Measurements from ENCODE around the gene LIMS2.

The LIMS2 gene

GRCh38 chr2:127619877-127620705 lies 55.2 kb downstream of the LIMS2 start:
- no peak for DNase-seq

DNA sequence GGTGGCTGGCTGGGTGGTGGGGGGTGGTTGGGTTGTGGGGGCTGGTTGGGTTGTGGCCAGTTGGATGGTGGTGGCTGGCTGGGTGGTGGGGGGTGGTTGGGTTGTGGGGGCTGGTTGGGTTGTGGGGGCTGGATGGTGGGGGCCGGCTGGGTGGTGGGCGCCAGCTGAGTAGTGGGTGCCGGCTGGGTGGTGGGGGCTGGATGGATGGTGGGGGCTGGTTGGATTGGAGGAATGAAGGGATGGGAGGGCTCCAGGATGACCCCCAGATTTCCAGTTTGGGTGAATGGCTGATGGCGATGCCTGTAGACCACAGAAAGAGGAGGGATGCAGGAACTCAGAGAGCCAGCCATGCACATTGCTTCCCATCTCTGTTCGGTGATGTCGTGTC lies 56.1 kb downstream of the LIMS2 start:
- no peak for DNase-seq

- no peak for DNase-seq
Measured at GRCh38 chr2:127618551-127619202, 56.7 kb downstream of the LIMS2 start.

DNA sequence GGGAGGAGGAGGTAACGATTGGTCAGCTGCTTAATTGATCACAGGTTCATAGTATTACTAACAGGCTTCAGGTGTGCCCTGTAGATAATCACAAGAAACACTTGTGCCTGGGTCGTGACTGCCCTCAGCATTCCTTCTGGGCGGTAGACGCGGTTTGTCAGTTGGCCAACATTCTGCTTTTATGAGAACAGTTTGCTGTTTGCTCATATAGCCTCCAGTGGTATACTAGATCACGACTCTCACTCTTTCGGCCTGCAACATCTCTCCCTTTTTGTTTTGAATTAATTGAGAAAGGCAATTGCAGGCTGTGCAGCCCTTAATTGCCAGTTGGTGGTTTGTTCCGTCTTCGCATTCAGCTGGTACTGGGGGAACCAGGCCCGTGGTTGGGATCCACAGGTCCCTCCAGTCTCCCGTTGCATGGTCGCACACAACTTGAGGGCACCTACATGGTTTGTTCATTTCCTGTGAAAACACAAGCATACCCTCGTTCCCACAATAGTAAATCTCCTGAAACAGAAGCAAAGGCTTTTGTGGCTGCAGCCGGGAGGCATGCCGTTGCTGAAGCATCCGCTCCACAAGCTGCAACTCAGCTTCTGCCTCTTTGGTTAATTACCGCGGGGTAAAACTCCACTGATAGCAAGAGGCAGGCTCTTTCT lies 59.7 kb downstream of the LIMS2 start:
- DNase-seq, result no peak

DNA sequence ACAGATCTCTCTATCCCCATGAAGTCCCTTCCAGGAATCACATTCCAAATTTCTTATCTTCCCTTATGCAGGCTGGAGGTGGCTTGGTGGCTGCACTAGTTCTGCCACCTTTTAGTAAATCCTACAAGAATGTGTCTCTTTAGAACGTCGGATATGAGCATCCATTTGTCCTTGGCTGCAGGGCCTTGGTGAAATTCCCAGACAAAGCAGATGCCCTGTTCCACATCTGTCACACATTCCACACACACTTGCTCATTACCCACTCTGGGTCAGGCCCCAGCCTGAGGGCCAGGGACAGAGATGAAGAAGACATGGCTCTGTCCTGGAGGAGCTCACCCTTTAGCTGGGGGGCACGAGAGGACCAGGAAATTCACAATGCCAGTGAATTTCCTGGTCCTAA lies 60.6 kb downstream of the LIMS2 start:
- no peak for DNase-seq

GRCh38 chr2:127614246-127614645 lies 61.1 kb downstream of the LIMS2 start:
- no peak for DNase-seq

- DNase-seq, result no peak
Measured at GRCh38 chr2:127612111-127612822, 63.1 kb downstream of the LIMS2 start.

DNA sequence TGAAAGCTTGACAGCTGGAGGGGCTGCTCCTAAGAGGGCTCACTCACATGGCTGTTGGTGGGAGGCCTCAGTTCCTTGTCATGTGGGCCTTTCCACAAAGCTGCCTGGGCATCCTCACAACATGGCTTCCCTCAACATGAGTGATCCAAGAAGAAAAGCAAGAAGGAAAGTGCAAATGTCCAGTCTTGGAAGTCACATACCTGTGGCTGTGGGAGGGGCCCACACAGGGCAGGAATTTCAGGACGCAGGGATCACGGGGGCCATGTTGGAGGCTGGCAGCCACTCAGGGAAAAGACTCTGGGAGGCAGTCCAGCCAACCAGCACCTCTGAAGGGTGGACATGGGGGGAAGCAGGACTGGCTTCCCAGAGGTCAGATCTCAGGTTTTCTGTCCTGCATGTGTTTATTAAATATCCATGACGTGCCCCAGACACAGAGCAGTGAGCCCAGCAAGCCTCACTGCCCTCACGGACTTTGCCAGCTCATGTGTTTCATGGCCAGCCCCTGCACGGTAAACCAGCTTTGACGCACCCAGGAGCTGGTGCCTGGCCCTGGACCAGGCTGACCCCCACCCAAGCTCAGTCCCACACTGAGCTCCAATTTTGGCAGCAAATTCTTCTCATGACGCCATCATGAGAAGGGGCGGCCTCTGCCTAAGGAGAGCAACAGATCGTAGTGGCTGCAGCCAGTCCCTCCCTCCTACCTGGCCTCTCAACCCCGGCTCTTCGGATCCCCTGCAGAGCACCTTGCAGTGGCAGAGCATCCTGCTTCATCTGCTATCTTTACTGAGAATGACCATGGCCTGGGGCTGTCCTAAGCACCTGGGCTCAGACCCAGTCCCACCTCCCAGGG lies 64.0 kb downstream of the LIMS2 start:
- DNase-seq, result no peak

DNA sequence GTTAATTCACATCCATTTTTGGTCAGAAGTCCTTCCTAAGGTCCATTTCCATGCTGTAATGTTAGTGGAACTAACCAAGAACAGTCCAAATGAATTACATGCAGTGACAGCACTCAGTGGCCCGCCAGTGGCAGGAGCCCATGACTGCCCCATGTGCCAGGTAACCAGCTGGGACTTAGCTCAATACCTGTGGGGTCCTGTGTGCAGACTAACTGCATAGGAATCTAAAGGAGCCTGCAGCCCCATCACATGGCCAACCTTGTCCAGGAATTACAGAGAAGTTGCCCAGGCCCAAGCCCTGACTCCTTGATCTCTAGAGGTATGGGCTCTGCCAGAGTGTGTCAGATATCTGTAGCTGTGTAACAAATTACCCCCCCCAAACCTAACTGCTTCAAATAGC lies 64.8 kb downstream of the LIMS2 start:
- DNase-seq, result no peak

- no peak for DNase-seq
Measured at GRCh38 chr2:127609818-127610217, 65.5 kb downstream of the LIMS2 start.

- DNase-seq, result no peak
Measured at GRCh38 chr2:127609031-127609751, 66.1 kb downstream of the LIMS2 start.

DNA sequence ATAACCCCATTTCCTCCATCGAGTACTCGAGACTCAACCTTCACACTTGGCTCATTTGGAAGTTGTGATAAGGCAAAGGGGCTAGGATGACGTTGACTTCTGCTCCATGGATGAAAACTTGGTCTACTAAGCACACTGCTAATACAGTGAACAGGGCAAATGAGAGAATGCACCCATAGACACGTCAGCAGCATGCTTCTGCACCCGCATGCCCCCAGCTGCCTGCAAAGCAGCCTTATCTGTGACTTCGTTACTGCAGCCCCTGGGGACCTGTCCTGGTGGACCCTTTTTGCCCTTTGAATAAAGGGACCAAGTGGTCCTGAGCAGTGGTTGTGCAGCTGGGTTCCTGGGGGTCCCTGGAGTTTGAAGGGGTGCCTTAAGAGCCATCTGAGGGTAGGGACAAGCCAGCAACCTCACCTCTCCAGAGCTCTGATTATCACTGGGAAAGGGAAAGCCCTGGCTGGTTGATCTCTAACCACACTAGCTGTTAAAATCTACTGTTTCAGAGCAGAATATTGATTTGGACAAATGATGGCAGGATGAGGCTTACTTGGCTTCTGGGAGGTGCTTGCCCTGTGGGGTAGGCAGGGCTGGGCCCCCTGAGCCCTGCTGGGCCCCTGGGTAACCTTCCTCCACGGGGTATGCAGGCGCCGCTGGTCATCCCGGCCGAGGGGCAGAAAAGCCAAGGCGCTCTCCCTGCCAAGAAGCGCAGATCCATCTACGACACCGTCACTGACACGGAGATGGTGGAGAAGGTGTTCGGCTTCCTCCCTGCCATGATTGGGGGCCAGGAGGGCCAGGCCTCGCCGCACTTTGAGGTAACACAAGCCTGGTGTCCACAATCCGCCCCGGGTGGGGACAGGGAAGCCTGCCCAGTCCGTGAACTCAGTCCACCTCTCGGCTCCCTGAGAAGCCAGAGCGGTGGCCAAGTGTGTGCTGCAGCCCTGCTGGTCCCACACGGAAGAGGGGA lies 67.0 kb downstream of the LIMS2 start:
- no peak for DNase-seq

- DNase-seq, result no peak
Measured at GRCh38 chr2:127607399-127607908, 67.9 kb downstream of the LIMS2 start.

GRCh38 chr2:127606625-127607398 lies 68.5 kb downstream of the LIMS2 start:
- no peak for DNase-seq

GRCh38 chr2:127605691-127606263 lies 69.6 kb downstream of the LIMS2 start:
- DNase-seq, result no peak

DNA sequence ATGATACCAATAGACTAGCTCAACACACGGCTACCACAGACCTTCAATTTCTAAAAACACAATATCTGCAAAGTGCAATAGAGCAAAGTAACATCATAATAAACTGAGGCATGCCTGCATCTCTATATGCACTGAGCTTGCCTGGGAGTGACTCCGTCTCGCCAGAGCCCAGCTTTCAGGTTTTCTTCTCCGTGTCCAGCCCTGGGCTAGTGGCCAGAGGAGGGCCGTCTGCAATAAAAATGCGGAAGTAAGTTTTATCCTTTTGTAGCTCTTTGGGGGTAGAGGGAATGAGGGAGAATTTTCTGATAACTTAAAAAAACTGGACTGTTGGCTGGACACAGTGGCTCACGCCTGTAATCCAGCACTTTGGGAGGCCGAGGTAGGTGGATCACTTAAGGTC lies 70.3 kb downstream of the LIMS2 start:
- DNase-seq, result no peak

DNA sequence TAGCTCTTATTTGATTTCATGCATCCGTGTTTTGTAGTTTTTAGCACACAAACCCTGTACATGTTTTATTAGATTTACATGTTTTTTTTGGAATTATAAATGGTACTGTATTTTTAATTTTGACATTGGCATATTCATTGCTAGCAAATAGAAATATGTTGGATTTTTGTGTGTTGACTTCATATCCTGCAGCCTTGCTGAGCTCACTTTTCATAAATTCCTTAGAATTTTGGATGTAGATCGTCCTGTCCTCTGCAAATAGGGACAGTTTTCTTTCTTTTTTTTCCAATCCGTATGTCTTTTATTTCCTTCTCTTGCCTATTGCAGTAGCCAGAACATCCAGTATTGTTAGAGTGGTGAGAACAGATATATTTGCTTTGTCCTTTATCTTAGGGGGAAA lies 76.1 kb downstream of the LIMS2 start:
- no peak for DNase-seq

- DNase-seq, result no peak
Measured at GRCh38 chr2:127598711-127599110, 76.6 kb downstream of the LIMS2 start.

DNA sequence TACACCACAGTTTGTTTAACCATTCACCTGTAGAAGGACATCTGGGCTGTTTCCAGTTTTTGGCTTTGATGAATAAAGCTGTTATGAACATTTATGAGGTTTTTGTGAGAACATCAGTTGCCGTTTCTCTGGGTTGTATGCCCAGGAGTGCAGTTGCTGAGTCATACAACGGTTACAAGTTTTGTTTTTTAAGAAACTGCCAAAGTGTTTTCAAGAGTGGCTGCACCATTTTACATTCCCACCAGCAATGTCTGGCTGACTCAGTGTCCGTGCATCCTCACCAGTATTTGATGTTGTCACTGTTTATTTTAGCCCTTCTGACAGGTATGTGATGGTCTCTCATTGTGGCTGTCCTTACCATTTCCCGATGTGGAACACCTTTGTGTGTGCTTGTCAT lies 77.3 kb downstream of the LIMS2 start:
- DNase-seq, result no peak
